GM19043 (cell line): ENCODE data around the gene EIF4ENIF1.
A peak's percentile ranks its signal among the peaks of the same experiment; 100 is the strongest.
"Not testable (repeated sequence)": the region's sequence is repeated elsewhere in the genome, so short reads cannot be mapped to it uniquely, and the experiment has no call there.

ENCODE experiments used
- ATAC-seq: cut with Tn5 transposase; IDR thresholded peaks from one replicate; pipeline ENCODE4 v1.9.1; 2021; ENCODE audit warnings: low read depth; ENCODE audit not compliant: unreplicated experiment

Gene EIF4ENIF1

DNA sequence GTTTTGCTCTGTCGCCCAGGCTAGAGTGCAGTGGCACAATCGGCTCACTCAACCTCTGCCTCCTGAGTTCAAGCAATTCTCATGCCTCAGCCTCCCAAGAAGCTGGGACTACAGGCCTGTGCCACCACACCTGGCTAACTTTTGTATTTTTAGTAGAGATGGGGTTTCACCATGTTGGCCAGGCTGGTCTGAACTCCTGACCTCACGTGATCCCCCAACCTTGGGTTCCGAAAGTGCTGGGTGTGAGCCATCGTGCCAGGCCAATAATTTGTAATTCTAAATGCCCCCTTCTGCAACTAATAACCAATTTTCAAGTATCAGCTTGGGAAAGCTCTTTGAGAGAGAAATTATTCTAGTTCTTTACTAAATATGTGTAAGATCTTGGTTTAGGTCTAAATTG lies 3.7 kb upstream of the EIF4ENIF1 start:
- not testable (repeated sequence) for ATAC-seq

DNA sequence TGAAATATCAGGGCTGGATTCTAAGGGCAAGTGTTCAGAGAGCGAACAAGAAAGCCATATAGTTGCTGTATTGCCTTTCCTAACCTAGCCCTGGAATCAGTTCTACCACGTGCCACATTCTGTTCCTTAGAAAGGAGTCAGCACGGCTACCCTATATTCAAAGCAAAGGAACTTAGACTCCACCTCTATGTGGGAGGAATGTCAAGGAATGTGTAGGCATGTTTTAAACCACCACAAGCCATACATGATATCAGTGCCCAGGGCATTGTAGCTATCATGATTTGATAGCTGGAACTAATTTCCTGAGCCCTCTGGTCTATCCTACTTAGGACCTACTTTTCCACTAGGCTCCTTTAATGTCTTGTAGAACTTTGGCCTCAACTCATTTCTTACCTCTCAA lies 2.5 kb upstream of the EIF4ENIF1 start:
- no peak for ATAC-seq

DNA sequence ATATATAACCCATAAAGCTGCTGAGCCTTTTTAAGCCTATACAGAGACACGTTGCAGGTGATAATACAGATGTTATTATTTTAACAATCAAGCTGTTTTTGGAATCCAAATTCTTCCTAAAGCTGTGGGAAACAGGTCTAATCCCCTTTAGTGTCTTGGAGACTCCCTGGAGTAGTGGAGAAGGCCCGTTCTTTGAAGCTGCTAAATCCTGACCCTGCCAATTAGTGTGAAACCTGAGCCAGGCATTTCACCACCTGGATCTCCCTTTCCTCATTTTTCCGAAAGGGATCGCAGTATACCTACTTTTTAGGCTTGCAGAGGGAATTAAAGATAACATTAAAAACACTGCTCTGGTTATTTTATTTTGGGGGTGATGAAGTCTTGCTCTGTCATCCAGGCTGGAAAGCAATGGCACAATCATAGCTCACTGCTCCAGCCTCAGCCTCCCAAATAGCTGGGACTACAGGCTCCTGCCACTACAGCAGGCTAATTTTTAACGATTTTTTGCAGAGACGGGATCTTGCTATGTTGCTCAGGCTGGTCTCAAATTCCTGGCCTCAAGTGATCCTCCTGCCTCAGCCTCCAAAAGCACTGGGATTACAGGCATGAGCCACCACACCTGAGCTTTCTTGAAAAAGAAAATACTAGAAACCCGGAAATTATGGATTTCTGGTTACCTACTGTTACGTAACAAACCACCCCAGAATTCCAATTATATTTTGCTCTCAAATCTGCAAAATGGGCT lies 1.7 kb upstream of the EIF4ENIF1 start:
- no peak for ATAC-seq

DNA sequence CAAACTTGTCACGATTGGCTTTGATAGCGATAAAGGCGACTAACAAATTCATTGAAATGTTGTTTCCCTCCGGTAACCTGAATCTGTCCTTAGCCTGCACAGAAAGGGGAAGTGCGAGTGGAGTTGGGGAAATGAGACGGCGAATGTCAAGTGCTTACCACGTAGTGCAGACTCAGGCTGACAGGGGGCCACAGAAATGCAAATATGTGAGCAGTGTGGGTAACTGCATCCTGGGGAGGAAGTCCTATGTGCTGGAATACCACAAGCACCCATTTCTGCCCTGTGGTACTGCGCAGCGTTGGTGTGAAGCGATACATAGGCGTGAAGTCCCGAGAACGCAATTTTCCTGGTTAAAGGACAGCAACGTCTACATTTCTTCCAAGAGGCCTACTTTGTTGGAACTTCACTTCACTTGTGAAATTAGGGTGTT lies 869 bp upstream of the EIF4ENIF1 start:
- ATAC-seq, result peak; percentile 52

DNA sequence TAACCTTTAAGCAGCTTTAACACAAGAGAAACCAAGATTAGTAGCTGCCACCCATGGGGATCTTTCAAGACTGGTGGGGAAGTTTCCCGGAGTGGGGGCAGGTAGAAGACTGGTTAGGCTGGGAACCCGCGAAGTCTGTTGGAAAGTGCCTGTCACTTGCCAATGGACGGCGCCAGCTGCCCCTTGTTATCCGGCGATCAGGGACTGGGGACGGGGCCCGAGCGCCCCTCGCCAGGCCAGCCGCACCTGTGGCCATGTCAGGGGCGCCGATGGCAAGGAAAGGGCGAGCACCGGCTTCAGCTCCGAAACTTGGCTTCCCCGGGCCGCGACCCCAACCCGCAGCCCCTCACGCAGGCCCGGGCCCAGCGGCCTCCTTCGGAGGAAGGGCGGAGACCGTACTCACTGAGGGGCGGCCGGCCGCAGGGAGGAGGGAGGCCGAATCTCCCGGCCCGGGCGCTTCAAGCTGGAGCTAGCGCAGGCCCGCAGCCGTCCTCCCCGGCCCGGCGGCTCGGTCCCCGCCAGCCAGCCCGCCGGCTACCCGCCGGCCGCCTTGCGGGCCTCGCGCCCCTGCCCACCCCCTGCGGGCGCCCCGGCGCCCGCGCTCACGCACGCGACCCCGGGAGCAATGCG lies 539 bp downstream of the EIF4ENIF1 start:
- ATAC-seq, result no peak

DNA sequence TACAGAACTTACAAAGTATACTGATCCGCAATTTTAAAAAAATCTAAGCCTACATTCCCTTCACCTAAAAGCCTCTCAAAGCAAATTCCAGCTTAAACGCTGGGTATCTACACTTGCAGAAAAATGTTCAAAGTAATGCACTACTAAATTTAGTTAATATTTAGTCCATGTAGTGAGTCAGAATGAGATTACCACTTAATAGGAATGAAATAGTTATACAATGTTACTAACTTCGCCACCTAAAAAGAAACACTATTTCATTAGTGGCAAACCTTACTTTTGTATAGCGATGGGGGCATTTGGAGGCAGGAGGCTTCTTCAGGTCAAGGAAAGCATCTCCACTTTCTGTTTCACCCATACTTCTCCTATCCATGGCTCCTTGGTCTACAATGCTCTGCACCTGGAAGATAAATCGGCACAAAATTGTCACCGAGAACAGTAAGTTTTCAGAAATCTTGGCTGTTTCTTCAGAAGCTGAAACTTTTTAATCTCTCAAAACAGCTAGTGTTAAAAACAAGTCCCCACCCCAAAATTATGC lies 1.2 kb downstream of the EIF4ENIF1 start:
- ATAC-seq, result no peak

DNA sequence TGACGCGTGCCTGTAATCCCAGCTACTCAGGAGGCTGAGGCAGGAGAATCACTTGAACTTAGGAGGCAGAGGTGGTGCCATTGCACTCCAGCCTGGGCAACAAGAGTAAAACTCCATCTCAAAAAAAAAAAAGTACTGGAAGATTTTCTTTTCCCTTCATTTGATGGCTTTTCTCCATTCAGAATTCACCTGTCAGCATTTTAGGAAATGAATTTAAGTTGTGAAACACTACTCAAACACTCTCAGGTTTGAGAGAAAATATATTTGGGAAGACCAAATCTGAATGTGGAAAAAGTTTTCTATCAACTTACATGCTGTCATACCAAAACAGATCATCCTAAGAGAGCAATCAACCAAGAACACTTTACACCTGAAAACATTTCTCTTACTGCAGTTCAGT lies 2.7 kb downstream of the EIF4ENIF1 start:
- no peak for ATAC-seq

DNA sequence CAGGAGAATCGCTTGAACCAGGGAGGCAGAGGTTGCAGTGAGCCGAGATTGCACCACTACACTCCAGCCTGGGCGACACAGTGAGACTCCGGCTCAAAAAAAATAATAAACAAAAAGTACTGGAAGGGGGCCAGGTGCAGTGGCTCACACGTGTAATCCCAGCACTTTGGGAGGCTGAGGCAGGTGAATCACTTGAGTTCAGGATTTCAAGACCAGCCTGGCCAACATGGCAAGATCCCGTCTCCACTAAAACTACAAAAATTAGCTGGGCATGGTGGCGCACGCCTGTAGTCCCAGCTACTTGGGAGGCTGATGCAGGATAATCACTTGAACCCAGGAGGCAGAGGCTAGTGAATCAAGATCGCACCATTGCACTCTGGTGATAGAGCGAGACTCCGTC lies 3.3 kb downstream of the EIF4ENIF1 start:
- not testable (repeated sequence) for ATAC-seq

DNA sequence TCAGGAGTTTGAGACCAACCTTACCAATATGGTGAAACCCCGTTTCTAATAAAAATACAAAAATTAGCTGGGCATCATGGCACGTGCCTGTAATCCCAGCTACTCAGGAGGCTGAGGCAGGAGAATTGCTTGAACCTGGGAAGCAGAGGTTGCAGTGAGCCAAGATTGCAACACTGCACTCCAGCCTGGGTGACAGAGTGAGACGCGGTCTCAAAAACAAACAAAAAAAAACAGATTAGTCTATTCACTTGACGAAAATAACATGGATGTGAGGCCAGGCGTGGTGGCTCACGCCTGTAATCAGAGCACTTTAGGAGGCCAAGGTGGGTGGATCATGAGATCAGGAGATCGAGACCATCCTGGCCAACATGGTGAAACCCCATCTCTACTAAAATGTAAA lies 7.2 kb downstream of the EIF4ENIF1 start:
- not testable (repeated sequence) for ATAC-seq

DNA sequence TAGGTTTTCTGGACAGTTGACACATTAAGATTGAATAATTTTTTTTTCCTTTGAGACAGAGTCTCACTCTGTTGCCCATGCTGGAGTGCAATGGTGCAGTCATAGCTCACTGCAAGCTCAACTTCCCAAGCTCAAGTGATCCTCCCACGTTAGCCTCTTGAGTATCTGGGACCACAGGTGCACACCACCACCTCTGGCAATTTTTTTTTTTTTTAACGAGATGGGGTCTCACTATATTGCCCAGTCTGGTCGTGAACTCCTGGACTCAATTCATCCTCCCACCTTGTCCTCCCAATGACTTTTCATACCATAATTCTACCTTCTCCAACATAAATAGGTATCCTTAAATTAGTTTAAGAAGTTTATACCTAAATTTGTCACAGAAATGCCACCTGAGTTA lies 8.5 kb downstream of the EIF4ENIF1 start:
- ATAC-seq, result no peak

DNA sequence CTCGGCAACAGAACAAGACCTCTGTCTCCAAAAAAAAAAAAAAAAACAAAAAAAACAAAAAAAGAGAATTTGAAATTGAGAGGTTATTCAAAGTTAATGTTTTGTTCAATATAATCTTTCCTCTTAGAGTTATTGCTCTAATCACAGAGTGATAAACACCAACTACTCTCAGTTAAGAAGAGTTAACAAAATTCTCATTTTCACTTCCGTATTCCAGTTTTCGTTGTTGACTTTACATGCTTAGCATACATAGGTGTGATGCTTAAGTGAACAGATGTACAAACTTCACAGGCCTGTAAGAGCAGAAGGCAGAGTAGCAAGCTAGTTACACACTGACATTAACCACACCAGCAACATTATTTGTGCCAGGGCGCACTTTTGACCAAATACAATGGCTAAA lies 12.3 kb downstream of the EIF4ENIF1 start:
- ATAC-seq, result no peak

DNA sequence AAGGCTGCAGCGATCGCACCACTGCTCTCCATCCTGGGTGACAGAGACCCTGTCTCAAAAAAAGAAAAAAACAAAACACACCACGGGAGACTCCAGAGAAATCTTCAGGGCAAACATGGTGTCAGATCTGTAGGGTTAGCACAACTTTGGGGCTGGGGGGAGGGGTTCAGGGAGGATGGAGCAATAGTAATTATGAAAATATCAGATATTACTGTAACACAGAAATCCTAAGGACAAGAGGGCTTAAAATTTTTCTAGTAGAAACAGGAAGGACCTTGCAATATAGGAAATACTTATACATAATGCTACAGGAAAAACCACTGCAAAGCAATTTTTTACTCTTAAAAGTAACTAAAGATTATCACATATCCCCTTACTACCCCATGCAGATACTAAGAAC lies 13.8 kb downstream of the EIF4ENIF1 start:
- ATAC-seq, result no peak

DNA sequence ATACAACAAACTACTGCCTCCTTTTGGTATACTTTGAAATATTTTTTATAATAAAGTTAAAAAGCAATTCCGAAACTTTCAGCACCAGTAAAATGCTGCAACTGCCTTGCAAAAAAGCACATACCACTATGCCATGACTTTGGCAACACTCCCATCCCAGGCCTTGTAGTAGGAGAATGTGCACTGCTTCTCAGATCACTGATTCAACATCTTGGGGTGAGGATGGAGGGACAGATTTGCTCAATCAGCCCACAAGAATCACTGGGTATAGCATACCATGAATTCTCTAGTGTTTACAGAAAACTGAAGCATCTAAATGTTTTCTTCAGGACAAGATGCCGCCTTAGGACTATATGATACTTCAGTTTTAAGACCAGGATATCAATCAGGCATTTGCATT lies 14.9 kb downstream of the EIF4ENIF1 start:
- ATAC-seq, result no peak

DNA sequence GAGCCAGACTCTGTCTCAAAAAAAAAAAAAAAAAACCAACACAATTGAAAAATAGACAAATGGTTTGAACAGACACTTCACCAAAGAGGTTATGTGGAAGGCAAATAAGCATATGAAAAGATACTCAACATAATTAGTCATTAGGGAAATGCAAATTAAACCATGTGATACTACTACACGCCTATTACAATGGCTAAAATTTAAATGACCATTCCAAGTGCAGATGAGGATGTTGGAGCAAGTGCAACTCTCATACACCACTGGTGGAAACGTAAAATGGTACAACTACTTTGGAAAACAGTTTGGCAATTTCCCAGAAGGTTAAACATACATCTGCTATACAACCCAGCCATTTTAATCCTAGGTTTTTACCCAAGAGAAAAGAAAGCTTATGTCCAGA lies 24.3 kb downstream of the EIF4ENIF1 start:
- ATAC-seq, result no peak

DNA sequence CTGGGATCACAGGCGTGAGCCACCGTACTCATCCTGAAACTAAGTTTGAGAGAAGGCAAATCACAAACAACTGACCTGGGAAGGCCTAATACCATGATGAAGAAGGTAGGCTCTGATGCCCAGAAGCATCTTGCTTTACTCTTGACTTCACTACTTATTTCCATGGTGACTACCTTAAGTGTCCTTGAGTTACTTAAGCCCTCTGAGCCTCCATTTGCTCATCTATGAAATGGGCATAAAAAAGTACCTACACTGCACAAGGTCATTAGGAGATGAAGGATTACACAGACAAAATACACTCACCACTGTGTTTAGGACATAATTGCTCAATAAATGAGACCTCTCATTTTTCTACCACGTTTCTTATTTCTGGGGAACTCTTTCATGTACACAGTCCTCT lies 27.9 kb downstream of the EIF4ENIF1 start:
- no peak for ATAC-seq

DNA sequence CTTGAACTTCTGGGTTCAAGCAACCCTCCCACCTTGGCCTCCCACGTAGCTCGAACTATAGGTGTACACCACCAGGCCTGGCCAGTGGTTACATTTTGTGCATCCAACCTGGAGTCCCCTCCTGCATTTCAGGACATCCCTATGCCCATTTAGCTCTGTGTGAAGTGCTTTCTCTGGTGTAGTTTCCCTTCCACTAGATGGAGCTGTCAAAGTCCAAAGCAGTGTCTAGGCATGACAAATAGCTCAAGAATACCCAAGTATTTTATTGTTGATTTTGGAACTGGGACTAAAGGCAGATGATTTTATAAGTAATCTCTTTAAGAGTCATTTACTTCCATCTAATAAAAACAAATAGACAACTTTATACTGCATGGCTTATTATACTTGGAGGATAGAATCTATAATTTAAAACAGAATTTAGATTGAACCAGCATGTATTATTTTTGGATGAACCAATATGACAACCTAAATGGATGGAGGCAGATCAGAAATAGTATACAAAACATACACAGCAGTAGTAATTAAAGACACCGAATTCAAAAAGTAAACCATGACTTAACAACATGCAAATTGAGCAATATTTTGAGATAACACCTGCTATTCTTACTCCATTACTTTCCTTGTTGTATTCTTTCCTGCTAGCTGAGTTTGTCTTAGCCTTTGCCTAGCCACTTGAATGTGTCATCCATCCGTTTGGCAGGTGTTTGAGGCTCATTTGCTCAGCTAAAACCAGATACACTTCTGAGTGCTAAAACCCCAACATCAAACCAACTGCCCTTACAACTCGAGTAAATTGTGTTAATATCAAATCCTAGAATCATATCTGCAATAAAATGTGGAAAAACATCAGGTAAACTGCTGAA lies 37.7 kb downstream of the EIF4ENIF1 start:
- ATAC-seq, result no peak

DNA sequence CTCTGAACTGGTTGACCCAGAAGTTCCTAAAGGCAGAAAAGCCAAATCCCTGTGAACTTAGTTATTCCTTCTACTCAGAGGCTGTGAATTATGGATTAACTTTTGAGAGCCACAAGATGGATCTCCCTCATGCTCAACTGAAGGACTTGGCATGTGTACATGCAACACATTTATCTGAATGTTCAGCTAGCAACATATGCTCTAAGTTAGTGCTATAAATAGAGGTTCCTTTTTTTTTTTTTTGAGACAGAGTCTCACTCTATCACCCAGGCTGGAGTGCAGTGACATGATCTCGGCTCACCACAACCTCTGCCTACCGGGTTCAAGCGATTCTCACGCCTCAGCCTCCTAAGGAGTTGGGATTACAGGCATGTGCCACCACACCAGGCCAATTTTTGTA lies 40.1 kb downstream of the EIF4ENIF1 start:
- no peak for ATAC-seq

DNA sequence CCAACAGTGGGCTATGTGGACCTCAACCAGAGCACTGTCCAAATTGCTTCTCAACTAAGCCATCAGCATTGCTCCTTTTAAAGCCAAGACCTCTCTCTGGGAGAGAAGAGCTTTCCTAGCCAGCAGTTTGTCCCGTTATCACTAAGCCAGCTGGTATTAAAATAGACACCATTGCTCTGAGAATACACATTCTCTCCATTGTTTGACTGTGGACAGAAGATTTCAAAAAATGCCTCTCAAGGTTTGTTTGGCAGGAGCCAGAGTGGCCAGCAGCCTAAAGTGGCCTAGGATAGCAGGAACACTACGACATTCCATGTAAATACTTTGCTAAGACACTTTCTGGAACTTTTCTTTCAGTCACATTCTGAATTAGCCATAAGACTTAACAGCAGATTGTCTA lies 41.3 kb downstream of the EIF4ENIF1 start:
- ATAC-seq, result no peak

DNA sequence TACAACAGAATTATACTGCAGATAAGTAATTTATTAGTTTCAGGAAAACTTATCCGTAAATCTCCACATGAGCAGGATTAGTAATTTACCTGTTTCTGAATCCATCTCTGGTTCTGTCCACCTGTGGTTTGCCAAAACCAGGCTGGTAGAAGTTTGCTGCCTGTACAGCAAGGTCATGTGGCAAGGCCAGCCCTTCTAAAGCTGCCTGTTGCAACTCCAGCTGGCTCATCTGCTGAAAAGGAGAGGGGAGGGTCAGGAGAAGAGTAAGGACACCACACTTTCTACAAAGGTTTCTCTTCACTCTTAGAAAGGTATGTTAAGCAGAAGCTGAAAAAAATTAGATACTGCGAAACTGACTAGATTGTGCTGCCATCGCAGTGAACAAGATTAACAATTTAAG lies 42.3 kb downstream of the EIF4ENIF1 start:
- no peak for ATAC-seq

DNA sequence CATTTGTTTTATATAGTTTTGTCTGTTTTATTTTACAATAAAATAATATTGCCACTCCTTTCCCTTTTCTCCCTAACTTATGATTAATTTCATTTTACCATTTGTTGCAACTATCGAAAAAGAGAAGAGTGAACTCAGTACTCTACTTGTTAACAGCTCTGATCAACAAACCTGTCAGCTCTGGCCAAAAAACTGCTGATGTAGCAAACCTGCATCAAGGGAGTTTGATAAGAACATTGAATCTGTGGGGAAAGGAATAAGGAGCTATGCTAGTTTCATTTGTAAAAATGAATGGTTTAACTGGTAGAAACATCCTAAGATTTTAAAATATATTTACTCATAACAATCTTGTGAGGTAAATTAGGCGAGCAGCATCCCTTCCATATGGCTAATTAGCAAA lies 42.9 kb downstream of the EIF4ENIF1 start:
- ATAC-seq, result no peak

DNA sequence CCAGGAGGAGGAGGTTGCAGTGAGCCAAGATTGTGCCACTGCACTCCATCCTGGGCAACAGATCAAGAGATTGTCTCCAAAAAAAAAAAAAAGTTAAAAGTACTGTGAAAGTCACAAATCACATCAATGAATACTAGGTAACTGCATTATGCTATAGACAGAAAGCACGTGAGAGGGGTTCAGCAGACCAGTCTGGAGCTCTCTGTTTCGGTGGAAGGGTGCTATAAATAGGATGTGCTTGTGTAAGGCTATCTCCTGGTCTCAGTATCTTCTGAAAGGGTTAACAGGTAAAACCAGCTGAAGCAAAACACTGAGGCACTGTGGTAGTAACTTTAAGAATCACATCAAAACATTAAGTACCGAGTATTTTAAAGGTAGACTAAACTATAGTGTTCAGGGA lies 43.4 kb downstream of the EIF4ENIF1 start:
- ATAC-seq, result no peak
